Stimulated activated CD4-positive, alpha-beta T cell treated with anti-CD3 and anti-CD28 coated beads, Interleukin-1b, Interleukin-23, amount 100 ng/mL, for 48 hours (primary cell): ENCODE measurements around the gene NYNRIN.
A peak's percentile ranks its signal among the peaks of the same experiment; 100 is the strongest.

Experiments used
- DNase-seq: peaks from one replicate; pipeline ENCODE4 v3.0.0-alpha.2; 2020

Gene NYNRIN

GRCh38 chr14:24416932-24417619, 18.3 kb downstream of the NYNRIN start:
- DNase-seq: no peak

- DNase-seq: no peak
These were observed 19.2 kb downstream of the NYNRIN start for GRCh38 chr14:24417832-24418491.

- DNase-seq: no peak
These were observed 19.7 kb downstream of the NYNRIN start for GRCh38 chr14:24418492-24418873.

GRCh38 chr14:24422261-24422660, 23.5 kb downstream of the NYNRIN start:
- no peak for DNase-seq

GRCh38 chr14:24422694-24423601, 24.1 kb downstream of the NYNRIN start:
- no peak for DNase-seq

GRCh38 chr14:24425704-24426103, 26.9 kb downstream of the NYNRIN start:
- no peak for DNase-seq

GRCh38 chr14:24426150-24426911, 27.5 kb downstream of the NYNRIN start:
- DNase-seq: no peak

- no peak for DNase-seq
These were observed 28.2 kb downstream of the NYNRIN start for GRCh38 chr14:24426912-24427536.

- no peak for DNase-seq
These were observed 29.0 kb downstream of the NYNRIN start for GRCh38 chr14:24427537-24428508.

GRCh38 chr14:24428628-24429394, 30.0 kb downstream of the NYNRIN start:
- DNase-seq: no peak

- DNase-seq: peak; percentile 88
These were observed 30.8 kb downstream of the NYNRIN start, which contains the start of the genes CBLN3 and KHNYN for GRCh38 chr14:24429395-24430142. Gene CBLN3, minus strand, starts transcription at chr14:24429668. Its CDS starts 614 bp downstream, at chr14:24429054. Gene KHNYN, plus strand, starts transcription at chr14:24429954. Its CDS starts 777 bp downstream, at chr14:24430731.

GRCh38 chr14:24430143-24430681, 31.4 kb downstream of the NYNRIN start:
- DNase-seq: peak; percentile 59

GRCh38 chr14:24430682-24431568, 32.1 kb downstream of the NYNRIN start:
- peak; percentile 79 for DNase-seq

- DNase-seq: peak; percentile 91
These were observed 32.9 kb downstream of the NYNRIN start for GRCh38 chr14:24431569-24432258.

- DNase-seq: no peak
These were observed 33.7 kb downstream of the NYNRIN start for GRCh38 chr14:24432259-24433131.

GRCh38 chr14:24434036-24434435, 35.2 kb downstream of the NYNRIN start:
- DNase-seq: no peak
